Spleen (tissue), 7 donors: Measurements from ENCODE around the gene MAPK6.
A peak's percentile ranks its signal among the peaks of the same experiment; 100 is the strongest.

ENCODE experiments used
- POLR2A ChIP-seq, 3 donors: fragments of 450-650 bp; IDR thresholded peaks; one replicate each; pipeline ENCODE4 v1.5.1; 2017; ENCODE audit warnings: antibody characterized with exemption in 3 of 3, mild to moderate bottlenecking in 1 of 3
- TF ChIP-seq, protein P1 (sequence below), 11 experiments: fragments of 200-600 bp in 7 of 11; fragments of 450-650 bp in 4 of 11; sonication (generic) in 4 of 11; IDR thresholded peaks in 8 of 11; conservative IDR thresholded peaks in 3 of 11; 1 replicate in 7 of 11; 2 replicates in 4 of 11; pipeline versions ENCODE4 v1.4.0 to v1.8.0; 2016 to 2021; ENCODE audit warnings: antibody characterized with exemption in 11 of 11, inconsistent platforms in 4 of 11, mild to moderate bottlenecking in 1 of 11
- donor health status: DM: no; HTN: no; CAD: no; lungs with moderate emphysema.
- donor health status: DM: no; HTN: no; CAD: no.
- donor health status: DM: no; HTN: no; CAD: no.

DNA sequence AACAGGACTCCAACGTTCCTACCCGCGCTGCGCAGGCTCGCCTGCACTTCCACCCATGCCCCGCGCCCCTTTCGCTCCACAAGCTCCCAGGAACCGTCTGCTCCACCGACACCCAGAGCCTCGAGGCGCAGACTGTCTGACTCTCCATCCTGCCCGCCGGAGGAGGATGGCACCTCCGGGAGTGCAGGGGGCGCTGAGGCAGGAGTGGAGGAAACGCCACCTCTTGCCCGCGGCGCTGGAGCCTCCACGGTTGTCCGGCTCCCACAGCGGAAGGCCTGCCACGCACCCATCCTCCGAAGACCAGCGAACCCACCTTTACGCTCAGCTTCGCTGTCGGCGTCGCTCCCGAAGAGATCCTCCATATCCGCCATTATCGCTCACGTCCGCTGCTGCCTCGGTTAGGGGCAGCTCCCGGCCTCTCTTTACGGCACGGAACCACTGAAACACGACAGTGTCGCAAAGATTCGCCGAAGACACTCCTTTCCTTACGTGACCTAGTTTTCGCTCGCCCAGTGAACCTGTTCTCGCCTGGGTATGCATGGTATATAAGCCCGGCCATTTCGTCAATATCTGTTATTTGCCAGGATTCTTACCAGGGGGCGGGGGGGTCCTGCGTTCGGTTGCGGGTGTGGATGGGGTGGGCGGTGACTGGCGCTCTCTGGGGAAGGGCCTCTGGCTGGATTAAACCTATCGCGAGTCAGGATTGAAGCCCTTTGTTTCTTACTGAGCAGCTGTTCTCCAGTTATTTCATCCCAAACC is 47.5 kb upstream of the MAPK6 start, which contains the start of gene LEO1:
- TF ChIP-seq, protein P1, sequence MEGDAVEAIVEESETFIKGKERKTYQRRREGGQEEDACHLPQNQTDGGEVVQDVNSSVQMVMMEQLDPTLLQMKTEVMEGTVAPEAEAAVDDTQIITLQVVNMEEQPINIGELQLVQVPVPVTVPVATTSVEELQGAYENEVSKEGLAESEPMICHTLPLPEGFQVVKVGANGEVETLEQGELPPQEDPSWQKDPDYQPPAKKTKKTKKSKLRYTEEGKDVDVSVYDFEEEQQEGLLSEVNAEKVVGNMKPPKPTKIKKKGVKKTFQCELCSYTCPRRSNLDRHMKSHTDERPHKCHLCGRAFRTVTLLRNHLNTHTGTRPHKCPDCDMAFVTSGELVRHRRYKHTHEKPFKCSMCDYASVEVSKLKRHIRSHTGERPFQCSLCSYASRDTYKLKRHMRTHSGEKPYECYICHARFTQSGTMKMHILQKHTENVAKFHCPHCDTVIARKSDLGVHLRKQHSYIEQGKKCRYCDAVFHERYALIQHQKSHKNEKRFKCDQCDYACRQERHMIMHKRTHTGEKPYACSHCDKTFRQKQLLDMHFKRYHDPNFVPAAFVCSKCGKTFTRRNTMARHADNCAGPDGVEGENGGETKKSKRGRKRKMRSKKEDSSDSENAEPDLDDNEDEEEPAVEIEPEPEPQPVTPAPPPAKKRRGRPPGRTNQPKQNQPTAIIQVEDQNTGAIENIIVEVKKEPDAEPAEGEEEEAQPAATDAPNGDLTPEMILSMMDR (IDR thresholded peaks at IDR 0.05 in 8 of 11, conservative IDR thresholded peaks at IDR 0.05 in 3 of 11), result peak in 8 of 11 experiments; percentile 6 to 52 (median 42)
- peak in 1 of 3 donors; percentile 60 for TF ChIP-seq POLR2A (IDR thresholded peaks at IDR 0.05)
